WI38 (cell line): ENCODE results near the gene CACNA2D2.

Source experiments
- H3K4me3 ChIP-seq: 2 replicates; pipeline ENCODE4 v1.5.1; 2011; ENCODE audit warnings: low read depth, mild to moderate bottlenecking, control low read depth, low read length
- TF ChIP-seq, protein P1 (sequence below): IDR thresholded peaks from 2 replicates; pipeline ENCODE4 v1.5.1; 2012; ENCODE audit warnings: low read depth, mild to moderate bottlenecking, control low read depth, low read length

The CACNA2D2 gene

DNA sequence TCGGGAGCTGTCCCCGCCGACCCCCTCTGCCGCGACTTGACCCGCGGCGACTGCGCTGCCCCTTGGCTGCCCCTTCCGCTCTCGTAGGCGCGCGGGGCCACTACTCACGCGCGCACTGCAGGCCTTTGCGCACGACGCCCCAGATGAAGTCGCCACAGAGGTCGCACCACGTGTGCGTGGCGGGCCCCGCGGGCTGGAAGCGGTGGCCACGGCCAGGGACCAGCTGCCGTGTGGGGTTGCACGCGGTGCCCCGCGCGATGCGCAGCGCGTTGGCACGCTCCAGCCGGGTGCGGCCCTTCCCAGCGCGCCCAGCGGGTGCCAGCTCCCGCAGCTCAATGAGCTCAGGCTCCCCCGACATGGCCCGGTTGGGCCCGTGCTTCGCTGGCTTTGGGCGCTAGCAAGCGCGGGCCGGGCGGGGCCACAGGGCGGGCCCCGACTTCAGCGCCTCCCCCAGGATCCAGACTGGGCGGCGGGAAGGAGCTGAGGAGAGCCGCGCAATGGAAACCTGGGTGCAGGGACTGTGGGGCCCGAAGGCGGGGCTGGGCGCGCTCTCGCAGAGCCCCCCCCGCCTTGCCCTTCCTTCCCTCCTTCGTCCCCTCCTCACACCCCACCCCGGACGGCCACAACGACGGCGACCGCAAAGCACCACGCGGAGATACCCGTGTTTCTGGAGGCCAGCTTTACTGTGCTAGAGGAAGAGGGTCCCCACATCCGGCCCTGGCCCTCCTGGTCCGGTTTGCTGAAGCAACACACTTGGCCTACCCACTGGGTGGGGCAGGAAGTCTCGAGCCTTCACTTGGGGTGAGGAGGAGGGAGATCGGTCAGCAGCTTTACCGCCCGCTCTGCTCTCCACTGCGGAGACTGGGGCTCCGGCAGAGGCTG, 162.7 kb downstream of the CACNA2D2 start, which contains the start of gene RASSF1:
TSS of gene RASSF1 (minus strand) at position 389 of the 882 bp plus-strand sequence. CDS start at position 358, 31 bp downstream.
- H3K4me3 ChIP-seq, result peak within 1 kb of the TSS; percentile 64
- TF ChIP-seq, protein P1, sequence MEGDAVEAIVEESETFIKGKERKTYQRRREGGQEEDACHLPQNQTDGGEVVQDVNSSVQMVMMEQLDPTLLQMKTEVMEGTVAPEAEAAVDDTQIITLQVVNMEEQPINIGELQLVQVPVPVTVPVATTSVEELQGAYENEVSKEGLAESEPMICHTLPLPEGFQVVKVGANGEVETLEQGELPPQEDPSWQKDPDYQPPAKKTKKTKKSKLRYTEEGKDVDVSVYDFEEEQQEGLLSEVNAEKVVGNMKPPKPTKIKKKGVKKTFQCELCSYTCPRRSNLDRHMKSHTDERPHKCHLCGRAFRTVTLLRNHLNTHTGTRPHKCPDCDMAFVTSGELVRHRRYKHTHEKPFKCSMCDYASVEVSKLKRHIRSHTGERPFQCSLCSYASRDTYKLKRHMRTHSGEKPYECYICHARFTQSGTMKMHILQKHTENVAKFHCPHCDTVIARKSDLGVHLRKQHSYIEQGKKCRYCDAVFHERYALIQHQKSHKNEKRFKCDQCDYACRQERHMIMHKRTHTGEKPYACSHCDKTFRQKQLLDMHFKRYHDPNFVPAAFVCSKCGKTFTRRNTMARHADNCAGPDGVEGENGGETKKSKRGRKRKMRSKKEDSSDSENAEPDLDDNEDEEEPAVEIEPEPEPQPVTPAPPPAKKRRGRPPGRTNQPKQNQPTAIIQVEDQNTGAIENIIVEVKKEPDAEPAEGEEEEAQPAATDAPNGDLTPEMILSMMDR, result no peak

DNA sequence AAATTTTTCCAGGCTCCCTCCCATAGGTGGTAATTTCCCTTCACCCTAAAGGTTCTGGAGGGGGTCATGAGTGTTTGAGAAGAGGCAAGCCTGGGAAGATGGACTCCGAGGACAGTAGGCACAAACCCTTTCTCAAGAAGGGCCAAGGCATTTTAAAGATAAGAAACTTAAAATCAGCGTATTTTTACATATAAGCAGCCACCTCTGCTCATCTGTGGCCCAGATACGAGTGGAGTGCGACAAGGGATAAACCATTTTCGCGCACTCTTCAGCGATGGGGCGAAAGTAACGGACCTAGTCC, 163.3 kb downstream of the CACNA2D2 start:
- TF ChIP-seq, protein P1, result no peak
- H3K4me3 ChIP-seq, result peak overlapping the region; percentile 64

DNA sequence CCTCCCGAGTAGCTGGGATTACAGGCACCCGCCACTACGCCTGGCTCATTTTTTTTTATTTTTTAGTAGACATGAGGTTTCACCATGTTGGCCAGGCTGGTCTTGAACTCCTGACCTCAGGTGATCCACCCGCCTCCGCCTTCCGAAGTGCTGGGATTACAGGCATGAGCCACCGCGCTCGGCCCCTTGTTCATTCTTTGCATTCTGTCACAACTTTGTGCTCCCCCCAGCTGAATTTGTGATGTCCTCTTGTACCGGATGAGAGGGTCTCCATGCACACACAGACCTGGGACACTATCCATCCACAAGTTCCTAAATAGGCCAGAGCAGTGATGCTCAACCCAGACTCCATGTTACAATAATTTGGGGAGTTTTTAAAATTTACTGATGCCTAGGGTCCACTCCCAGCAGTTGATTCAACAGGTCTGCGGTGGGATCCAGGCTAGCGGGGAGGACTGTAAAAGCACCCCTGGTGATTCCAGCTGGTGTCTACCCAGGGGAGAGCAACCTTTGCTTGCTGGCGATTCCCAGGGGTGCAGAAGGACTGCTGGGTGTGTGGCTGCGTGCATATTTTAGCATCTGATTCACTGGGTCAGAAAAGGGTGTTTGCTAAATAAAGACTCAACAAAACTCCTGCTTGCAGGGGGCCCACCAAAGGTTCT, 163.8 kb downstream of the CACNA2D2 start:
- H3K4me3 ChIP-seq, result peak overlapping the region; percentile 64
- TF ChIP-seq, protein P1, result no peak

DNA sequence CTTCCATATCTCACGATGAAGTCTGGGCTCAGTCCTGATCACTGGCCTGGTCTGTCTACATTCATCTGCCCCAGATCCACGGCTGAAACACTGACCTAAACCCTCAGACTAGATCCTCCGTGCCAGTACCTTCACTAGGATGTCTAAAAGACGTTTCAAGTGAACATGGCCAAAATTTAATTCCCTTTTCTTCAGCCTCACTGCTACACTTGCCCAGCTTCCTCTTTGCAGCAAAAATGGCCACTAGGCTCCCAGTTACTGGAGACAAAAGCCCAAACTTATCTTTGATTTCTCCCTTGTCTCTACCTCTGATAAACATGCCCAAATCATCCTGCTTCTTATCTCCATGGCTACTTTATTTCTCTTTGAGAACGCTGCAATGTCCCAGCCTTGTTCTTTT, 164.5 kb downstream of the CACNA2D2 start:
- H3K4me3 ChIP-seq, result no peak overlapping the region
- TF ChIP-seq, protein P1, result no peak

DNA sequence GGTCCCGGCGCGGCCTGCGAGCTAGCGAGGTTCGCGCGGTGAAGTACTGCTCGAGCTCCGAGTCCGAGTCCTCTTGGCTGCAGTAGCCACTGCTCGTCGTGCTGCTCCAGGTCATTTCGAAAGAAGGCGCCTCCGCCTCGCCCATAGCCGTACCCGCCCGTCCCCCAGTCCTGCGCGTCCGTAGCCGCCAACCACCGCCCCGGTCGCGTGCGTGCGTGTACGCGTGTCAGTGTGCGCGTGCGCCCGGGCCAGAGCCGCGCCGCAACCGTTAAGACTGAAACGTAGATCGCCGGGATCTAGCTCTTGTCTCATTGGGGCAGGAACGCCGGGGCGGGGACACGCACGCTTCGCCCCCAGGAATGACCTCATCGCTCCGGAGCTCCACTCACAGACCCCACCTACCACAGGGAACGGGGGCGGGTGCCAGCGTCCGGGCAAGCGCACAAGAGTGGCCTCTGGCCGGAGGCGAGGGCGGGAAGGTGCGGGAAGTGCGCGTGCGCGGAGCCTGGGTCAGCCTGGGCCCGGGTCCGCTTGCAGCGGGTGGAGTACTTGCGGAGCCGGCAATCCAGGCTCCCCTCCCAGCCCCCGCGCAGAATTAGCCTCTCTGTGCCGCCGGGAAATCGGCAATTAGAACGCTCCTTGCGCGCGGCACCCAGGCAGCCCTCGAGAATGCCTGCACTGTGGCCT, 166.1 kb downstream of the CACNA2D2 start:
- H3K4me3 ChIP-seq, result peak overlapping the region; percentile 80
- TF ChIP-seq, protein P1, result no peak

DNA sequence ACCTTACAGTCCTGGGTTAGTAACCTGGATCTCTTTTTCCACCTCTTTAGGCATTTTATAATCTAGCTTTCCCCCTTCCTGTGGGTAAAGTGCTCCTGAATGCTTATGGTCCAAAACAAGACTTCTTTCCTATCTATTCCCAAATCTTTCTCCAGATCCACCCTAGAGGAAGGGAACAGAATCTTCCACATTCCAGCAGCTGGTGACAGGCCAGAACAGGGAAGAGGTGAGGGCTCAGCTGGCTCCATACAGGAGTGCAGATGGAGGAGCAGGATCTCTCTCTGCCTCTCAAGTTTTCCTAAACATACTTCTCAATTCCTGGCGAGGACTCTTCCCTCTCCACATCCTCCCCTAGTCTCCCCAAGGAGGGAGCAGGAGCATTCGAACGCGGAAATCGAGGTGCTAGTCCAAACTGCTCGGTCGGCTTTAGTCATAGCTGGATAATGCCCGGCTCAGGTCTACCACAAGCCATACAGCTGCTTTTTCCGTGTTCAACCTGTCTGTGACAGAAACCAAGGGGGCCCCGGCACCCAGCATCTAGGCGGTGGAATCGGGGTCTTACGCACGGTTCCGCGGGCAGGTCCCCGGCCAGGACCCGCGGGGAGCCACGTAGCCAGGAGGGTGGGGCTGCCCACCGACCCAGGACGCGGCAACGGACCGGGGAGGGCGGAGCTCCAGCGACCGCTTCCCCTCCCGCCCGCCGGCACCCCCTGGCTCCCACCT, 166.8 kb downstream of the CACNA2D2 start:
- TF ChIP-seq, protein P1, result no peak
- peak overlapping the region; percentile 80 for H3K4me3 ChIP-seq
